ENCODE results near the gene ASTN2.

- TF ChIP-seq CTCF (IDR thresholded peaks at IDR 0.05) (no peak), POLR2AphosphoS5 (IDR thresholded peaks at IDR 0.05) (no peak), POLR2A (IDR thresholded peaks at IDR 0.05) (no peak)
These were observed 504.7 kb downstream of the ASTN2 start for GRCh38 chr9:116910201-116910600.

Data from sigmoid colon (tissue), 4 donors.